HG02973 (cell line): ENCODE measurements around the gene THSD7A.

Experiments
- ATAC-seq: cut with Tn5 transposase; IDR thresholded peaks from one replicate; pipeline ENCODE4 v1.9.1; 2021; ENCODE audit warnings: moderate library complexity; ENCODE audit not compliant: unreplicated experiment

The THSD7A gene

DNA sequence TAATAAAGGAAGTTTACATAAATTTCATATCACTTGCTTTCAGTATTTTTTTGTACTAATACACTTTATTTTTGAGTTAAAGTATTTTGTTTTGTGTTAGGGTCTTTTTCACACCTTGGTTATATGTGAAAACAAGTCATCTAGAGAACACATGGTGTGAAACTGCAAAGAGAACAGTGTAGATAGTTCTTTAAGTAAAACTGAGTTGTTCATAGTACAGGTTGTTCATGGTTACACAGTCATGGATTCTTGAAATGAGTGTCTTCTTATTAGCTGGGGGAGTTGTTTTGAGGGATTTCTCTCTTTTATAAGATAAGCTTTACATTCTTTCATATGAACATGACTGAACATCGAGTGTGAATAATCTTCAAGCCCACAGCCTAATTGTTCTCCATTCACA lies 244.2 kb downstream of the THSD7A start:
- ATAC-seq = no peak

DNA sequence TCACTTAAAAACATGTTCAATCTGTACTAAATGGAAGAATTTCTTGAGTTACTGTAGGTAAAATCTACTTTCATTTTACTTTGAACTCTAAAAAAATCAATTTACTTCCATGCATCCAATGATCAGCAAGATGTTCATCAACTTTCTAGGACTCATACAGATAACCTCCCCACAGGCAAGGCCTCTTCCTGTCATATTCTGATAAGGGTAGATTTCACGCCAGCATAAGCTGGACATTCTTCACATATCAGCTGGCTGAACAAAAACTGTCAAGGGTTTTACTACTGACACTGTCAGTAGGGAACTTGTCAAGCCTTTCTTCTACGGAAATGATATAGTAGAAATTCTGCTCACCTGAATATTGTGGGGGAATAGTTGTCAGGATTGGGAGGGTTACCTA lies 244.9 kb downstream of the THSD7A start:
- no peak for ATAC-seq

DNA sequence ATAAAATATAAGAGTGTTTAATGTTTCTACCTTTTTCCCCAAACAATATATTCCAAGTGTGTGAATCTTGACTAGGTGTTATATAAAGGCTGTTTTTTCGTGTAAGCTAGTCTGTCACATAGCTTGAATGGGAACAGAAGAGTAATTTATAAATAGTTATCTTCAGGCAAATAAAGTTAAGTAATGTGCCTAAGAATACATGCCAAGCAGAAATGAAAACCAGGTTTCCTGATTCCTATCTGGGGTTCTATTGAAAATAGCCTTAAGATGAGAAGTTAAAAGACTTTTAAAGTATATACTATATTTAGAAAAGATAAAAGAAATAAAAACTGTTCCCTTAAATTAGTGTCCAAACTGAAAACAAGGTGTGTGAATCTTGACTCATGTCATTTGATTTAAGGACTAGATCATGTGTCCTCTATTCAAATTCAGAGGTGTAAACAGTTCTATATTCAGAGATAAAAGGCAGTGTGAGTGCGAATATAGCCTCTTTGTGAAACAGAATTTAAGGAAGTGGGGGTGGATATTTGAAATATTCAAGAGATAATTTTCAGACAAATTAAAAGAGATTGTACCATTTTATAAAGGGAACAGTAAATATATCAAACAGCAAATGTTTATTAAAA lies 247.5 kb downstream of the THSD7A start:
- ATAC-seq = no peak

DNA sequence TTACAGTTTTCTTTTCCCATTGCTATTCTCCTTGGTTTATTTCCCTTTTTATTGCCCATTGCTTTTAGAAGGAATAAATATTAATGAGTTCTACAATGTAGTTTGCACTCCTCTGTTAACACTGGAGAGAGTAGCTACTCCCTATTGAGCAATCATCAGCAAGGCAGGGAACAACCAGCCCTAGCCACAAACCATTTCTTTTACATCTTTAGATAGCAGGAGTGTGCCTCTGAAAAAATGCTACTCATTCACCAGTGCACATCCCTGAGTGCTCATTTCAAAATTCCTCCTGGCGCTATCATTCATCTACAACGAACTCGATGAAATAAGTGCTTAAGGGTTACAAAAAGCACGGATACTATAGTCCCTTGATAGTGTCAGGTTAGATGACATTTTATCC lies 252.9 kb downstream of the THSD7A start:
- no peak for ATAC-seq

DNA sequence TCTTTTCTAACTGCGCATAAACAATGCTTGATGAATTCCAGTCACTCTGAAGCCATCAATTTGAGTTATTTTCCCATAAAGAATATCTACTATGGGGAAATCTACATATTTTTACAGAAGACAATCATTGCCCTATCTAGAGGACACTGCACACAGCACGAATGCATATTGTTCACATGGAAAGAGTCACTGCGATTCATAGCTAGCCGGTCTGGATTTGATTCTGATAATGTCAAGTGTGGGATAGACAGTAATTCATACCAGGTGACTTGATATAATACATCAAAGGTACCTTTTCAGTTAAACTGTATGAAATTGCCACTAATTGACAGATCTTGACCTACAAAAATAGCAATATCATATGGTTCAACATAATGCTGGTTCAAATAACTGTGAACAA lies 255.7 kb downstream of the THSD7A start:
- ATAC-seq = no peak

DNA sequence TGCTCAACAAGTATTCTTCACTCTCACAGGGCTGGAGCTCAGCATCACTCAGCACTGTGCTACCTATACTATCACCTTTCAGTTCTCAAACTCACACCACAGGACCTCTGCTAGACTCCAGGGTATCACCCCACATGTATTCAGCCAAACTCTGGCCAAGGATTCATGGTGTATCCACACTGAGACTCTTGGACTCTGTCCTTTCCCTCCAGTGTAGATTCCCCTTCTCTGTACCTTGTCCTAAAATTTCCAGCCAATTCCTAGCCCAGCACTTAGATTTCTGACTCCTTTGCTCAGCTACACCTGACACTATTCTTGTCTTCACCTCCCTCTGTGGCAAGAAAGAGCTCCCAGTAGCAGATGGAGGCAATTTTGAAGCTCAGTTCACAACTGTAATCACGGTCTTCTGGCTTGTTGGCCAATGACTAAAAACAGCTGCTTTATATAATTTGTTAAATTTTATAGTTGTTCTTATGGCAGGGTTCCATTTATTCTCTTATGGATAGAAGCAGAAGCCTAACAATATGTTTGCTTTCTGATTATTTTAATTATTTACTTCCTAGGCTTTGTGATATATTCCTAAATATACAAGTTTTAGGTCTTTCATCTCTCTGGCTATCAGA lies 258.8 kb downstream of the THSD7A start:
- ATAC-seq = no peak

DNA sequence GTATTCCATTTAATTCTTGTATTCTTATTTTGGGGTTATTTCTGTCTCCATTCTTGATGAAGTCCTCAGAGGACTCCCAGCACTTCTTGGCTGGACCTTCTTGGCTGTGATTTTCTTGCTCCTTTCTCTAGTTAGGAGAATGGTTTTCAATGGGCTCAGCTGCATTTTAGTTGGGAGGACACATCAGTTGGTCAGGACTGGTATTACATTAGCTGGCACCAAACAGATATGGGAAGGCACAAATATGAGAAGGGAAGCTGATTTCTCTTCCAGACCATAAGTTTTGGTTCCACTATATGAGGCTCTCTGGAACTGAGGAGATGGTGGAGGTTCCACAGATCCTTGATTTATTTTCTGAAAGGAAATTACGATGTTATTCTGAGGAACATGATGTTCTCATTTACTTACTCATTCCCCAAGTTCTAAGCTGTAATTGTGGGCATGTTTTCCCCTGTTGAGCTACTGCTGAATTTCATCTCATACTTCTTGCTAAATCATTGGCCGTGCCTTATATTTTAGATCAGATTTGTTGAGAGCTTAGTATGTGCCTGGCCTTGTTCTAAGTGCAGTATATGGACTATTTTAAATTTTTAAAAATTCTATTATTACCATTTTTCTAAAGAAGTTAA lies 261.0 kb downstream of the THSD7A start:
- ATAC-seq = no peak

DNA sequence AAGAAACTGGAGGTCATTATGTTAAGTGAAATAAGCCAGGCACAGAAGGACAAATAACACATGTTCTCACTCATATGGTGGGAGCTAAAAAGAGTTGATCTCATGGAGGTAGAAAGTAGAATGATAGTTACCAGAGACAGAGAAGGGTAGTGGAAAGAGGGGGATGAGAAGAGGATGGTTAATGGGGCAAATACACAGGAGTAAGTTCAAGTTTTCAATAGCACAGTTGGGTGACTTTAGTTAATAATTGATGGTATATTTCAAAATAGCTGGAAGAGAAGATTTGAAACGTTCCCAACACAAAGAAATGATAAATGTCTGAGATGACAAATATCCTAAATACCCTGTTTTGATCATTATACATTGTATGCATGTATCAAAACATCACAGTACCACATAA lies 261.8 kb downstream of the THSD7A start:
- no peak for ATAC-seq

DNA sequence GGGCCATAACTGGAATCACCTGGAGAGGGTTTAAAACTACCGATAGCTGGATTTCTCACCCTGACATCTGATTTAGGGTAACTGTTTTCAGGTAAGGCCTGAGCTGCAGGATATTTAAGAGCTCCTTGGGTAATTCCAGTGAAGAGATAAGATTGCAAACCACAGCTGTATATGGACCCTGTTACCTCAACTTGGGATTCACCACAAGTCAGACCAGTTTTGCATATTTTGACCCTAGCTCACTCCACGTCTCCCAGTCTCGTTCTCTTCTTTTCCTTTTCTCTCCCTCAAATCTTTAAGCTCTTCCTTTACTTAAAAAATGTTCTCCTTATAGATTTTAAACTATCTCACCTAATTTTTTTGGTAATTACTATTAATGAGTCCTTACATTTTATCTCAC lies 264.4 kb downstream of the THSD7A start:
- ATAC-seq = no peak

DNA sequence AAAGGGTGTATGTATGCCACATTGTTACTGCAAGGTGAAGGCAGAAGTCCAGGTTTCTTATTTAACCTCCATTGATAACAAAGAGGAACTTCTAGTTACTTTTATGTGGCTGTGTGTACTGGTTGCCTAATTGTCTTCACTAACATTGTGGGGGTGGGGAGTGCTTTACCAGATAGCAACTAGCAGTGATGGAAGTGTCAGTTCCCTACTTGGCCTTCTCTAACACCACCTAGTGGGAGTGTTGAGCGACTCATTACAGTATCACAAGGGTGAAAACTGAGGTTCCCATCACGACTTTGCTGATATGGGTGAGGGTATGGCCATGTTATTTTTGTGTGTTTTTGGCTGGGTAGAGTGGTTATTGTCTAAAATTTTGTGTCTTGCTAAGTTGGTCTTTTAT lies 274.4 kb downstream of the THSD7A start:
- peak; percentile 78 for ATAC-seq

DNA sequence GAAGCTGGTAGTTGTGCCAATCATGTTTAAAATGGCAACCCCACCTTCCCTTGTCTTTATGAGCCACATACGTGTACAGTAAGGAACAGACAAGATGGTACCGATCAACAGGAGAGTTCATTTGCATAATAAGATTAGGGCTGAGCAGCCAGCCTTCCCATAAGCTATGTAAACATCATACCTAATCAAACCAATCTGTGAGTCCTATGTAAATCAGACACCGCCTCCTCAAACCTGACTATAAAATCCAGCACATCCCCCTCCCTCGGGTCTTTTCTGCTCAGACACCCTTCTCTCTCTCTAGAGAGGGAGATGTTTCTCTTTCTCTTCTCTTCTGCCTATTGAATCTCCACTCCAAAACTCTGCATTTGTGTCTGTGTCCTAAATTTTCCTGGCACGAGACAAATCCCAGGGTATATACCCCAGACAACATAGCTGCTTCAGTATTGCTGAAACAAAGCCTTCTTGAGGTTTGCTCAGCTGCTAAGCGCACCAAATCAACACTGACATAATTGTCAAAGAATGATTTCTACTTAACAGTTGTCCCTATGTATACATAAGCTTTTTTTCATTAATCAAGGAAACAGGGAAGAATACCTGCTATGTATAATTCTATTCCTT lies 279.2 kb downstream of the THSD7A start:
- ATAC-seq = no peak

DNA sequence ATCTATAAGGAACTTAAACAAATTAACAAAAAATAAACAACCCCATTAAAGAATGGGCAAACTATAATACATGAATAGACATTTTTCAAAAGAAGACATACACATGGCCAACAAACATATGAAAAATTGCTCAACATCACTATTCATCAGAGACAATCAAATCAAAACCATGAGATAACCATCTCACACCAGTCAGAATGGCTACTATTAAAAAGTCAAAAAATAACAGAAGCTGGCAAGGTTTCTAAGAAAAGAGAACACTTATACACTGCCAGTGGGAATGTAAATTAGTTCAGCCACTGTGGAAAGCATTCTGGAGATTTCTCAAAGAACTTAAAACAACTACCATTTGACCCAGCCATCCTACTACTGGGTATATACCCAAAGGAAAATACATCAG lies 280.5 kb downstream of the THSD7A start:
- ATAC-seq = no peak

DNA sequence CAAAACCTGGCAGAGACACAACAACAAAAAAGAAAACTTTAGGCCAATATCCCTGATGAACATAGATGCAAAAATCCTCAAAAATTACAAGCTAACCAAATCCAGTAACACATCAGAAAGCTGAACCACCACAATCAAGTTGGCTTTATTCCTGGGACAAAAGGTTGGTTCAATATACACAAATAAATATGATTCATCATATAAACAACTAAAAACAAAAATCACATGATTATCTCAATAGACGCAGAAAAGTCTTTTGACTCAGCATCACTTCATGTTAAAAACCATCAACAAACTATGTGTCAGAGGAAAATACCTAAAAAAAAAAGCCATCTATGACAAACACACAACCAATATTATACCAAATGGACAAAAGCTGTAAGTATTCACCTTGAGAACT lies 283.5 kb downstream of the THSD7A start:
- no peak for ATAC-seq

DNA sequence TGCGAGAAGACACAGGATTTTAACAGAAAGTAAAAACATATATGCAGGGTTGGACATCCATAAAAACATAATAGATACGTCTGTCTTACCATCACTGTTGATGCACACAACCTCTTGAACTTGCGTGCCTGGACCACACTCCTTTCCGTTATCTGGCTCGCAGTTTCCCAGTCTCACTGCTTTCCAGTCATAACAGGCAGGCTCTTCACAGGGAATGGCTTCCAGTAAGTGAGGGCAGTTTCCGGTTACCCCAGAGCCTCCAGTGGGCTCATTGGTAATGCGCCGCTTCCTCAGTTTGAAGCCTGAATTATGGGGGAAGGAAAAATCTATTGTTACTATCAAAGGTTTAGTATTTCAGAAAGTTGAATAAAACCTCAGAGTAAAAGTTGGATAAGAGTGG lies 290.7 kb downstream of the THSD7A start:
- no peak for ATAC-seq

DNA sequence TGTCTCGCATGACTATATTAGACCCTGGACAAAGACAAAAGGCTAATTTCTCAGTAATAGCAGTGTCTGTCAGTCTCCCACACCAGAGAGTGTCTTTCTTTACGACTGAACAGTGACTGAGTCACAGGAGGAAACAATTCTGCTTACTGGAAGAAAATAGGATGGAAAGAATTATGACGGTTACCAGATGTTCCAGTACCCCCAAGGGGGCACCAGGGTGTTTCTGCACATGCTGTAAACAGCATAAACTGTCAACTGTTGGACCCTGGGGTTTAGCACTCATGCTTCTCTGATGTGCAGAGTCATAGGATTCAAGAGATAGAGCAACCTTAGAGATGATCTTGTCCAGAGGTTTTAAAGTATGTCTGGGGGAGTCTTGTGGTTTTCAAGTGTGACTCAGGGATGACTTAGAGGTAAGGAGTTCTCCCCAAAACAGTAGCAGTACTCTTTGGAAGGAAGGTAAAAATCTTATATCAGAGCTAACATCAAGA lies 291.7 kb downstream of the THSD7A start:
- no peak for ATAC-seq

DNA sequence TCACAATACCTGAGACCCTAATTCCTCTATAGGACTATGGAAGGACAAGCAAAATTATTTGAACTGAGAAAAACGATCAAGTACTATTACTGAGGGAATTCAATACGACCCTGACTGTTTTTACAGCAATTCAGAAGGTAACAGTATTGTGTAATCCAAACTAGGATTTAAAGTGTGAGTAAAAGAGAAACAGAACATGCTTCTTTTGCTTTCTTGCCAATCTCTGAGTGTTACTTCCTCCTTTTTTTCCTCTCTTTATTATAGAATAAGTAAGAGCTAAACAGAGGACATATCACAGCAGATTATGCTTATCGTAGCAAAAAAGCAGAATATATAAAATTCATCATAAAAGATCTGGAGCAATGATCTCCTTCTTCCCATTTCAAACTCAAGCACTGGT lies 292.1 kb downstream of the THSD7A start:
- ATAC-seq = no peak

DNA sequence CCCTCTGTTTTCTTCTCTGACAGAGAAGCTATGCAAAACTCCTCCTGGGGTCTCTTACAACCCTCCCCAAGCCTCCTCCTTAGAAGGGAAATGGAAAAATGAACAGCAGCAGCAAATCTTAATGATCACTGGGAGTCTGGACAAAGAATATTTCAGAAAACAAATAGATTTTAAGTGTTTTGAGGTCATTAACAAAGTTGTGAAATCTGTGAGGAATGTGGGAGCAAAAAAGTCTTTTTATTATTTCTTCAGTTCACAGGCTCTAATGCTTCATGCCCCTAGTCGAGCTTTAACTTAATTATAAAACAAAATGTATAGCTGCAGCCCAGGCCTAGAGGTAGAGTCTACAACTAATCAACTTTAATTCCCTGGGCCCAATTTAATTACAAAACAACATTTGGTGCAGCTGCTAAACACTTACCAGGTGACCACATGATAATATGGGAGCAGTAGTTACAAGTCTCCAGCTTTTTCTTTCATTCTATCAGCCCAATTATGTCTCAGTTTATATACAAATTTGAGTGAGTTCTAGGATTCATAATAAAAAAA lies 293.2 kb downstream of the THSD7A start:
- no peak for ATAC-seq

DNA sequence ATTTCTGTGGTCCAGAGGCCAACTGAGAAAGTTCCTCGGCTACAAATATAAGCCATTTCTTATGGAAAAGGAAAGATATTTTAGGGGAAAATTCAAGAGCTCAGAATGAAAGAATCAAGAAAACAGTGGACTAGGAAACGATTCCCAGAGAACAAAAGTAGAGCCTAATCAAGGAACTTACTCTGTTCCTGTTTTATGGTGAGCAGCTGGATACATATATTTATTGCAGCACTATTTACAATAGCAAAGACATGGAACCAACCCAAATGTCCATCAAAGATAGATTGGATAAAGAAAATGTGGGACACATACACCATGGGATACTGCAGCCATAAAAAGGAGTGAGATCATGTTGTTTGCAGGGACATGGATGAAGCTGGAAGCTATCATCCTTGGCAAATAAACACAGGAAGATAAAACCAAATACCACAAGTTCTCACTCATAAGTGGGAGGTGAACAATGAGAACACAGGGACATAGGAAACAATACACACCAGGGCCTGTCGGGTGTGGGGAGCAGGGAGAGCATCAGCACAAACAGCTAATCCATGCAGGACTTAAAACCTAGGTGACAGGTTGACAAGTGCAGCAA lies 298.7 kb downstream of the THSD7A start:
- ATAC-seq = no peak

DNA sequence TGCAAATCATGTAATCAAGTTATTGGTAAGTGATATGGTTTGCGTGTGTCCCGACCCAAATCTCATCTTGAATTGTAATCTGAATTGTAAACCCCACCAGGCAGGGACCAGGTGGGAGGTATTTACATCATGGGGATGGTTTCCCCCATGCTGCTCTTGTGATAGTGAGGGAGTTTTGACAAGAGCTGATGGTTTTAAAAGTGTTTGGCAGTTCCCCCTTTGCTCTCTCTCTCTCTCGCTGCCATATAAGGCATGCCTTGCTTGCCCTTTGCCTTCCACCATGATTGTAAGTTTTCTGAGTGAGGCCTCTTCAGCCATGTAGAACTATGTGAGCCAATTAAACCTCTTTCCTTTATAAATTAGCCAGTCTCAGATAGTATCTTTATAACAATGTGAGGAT lies 302.6 kb downstream of the THSD7A start:
- ATAC-seq = no peak

DNA sequence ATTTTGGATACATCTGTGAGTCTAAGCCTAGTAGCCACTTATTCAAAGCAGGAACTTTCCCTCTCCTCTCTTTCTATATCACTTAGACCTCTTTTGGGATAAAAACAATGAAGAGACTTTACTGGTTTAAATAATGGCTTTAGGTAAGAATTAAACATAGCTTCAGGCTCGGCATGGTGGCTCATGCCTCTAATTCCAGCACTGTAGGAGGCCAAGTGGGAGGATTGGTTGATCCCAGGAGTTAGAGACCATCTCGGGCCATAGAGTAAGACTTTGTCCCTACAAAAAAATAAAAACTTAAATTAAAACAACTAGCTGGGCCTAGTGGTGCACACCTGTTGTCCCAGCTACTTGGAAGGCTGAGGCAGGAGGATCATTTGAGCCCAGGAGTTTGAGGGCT lies 304.3 kb downstream of the THSD7A start:
- ATAC-seq = no peak
